ENCODE data around the gene FBXW5.

The FBXW5 gene

GRCh38 chr9:136952321-136952850 is 7.8 kb upstream of the FBXW5 start:
- DNase-seq (ENCODE audit: low read depth) = no peak

GRCh38 chr9:136951541-136952320 is 7.2 kb upstream of the FBXW5 start, which contains the start of gene LCN12:
TSS of gene LCN12 (plus strand) at chr9:136952273. CDS start at chr9:136952328, 55 bp downstream.
- no peak for TF ChIP-seq CTCF (IDR thresholded peaks at IDR 0.05; ENCODE audit: insufficient read depth, low read depth, low read length, missing control alignments)
- H3K4me3 ChIP-seq (ENCODE audit: low read depth, low read length) = no peak within 1 kb of the TSS
- DNase-seq (ENCODE audit: low read depth) = no peak

More at GRCh38 chr9:136952321-136952850, 7.8 kb upstream of the FBXW5 start:
- no peak for TF ChIP-seq CTCF (IDR thresholded peaks at IDR 0.05; ENCODE audit: insufficient read depth, low read depth, low read length, missing control alignments)
- no peak overlapping the region for H3K4me3 ChIP-seq (ENCODE audit: low read depth, low read length)

- no peak for TF ChIP-seq CTCF (IDR thresholded peaks at IDR 0.05; ENCODE audit: insufficient read depth, low read depth, low read length, missing control alignments)
- DNase-seq (ENCODE audit: low read depth) = no peak
- H3K4me3 ChIP-seq (ENCODE audit: low read depth, low read length) = peak overlapping the region; percentile 81; the same call in 1 of the 2 replicates
Measured at GRCh38 chr9:136950656-136951276, 6.2 kb upstream of the FBXW5 start.

- peak overlapping the region; percentile 81 for H3K4me3 ChIP-seq (ENCODE audit: low read depth, low read length)
- peak; percentile 97 for DNase-seq (ENCODE audit: low read depth)
- TF ChIP-seq CTCF (IDR thresholded peaks at IDR 0.05; ENCODE audit: insufficient read depth, low read depth, low read length, missing control alignments) = peak; percentile 6
Measured at GRCh38 chr9:136949817-136950655, 5.5 kb upstream of the FBXW5 start.

- H3K4me3 ChIP-seq (ENCODE audit: low read depth, low read length) = peak overlapping the region; percentile 81
- no peak for TF ChIP-seq CTCF (IDR thresholded peaks at IDR 0.05; ENCODE audit: insufficient read depth, low read depth, low read length, missing control alignments)
- no peak for DNase-seq (ENCODE audit: low read depth)
Measured at GRCh38 chr9:136949239-136949816, 4.8 kb upstream of the FBXW5 start.

- TF ChIP-seq CTCF (IDR thresholded peaks at IDR 0.05; ENCODE audit: insufficient read depth, low read depth, low read length, missing control alignments) = peak; percentile 57
- DNase-seq (ENCODE audit: low read depth) = peak; percentile 52
- H3K4me3 ChIP-seq (ENCODE audit: low read depth, low read length) = no peak overlapping the region
Measured at GRCh38 chr9:136947955-136948510, 3.5 kb upstream of the FBXW5 start.

Measured in GM12865 (cell line).